GM19372 (cell line): Measurements from ENCODE around the gene MRGPRX3.

Source experiments
- ATAC-seq: cut with Tn5 transposase; IDR thresholded peaks from one replicate; pipeline ENCODE4 v1.9.1; 2021; ENCODE audit warnings: mild to moderate bottlenecking, low read depth, moderate library complexity; ENCODE audit not compliant: unreplicated experiment

Gene MRGPRX3

DNA sequence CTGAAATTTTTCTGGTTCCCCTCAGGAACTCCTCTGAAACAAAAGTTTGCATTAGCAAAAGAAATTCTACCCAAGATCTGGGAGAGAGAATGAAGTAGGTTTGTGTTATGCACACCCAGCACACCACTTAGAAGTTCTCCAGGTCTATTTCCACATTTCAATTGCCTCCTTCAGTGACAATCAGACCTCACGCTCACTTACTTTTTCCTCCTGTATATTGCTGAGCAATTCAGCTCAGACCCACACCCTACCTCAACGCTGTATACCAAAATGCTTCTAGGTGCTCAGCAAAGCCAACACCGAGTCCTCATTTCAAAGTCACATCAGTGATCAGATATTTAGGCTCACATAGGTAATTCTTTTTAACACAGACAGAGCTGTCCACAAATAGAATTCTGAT lies 19.2 kb downstream of the MRGPRX3 start:
- ATAC-seq, result no peak

DNA sequence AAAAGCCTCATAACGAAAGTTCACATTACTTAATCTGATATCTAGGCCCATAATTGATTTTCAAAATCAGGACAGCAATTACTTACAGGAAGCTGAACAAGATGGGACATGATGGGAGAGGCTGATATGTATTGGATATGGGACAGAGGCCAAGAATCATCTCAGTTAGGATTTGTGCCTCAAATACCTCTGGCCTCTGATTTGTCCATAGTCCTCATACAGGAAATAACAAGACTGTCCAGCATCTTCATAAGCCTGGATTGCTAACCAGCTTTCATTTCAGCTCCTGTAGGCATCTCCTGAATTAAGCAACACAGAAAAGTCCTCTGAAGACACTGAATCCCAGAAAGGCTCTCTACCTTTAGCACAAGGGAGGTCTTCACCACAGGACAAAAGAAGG lies 36.0 kb downstream of the MRGPRX3 start:
- no peak for ATAC-seq

DNA sequence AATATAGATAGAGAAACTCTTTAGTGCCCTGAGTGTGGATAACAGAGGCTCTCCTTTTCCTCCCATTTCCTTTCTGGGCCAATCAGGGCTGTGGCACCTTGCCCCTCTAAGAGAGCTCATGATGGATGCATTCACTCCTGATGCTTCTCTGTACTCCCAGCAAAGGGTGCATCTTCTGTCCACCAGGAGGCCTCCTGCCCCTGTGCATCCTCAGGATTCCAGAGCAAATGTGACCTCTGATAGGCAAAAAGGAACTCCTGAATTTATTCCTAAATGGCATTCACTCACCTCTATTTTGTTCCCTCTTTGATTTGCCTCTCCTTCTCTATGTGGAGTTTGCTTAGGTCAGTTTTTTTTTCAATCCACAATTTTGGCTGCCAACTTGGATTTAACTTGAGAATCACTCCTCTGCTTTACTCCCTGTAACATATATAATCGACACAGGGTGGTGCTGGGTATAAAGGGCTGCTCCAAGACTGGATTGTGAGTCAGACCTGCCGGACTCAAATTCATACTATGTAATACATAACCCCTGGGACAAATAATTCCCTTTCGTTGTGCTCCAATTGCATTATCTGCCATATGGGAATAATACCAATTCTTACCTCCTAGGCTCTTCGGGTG lies 39.1 kb downstream of the MRGPRX3 start:
- no peak for ATAC-seq

DNA sequence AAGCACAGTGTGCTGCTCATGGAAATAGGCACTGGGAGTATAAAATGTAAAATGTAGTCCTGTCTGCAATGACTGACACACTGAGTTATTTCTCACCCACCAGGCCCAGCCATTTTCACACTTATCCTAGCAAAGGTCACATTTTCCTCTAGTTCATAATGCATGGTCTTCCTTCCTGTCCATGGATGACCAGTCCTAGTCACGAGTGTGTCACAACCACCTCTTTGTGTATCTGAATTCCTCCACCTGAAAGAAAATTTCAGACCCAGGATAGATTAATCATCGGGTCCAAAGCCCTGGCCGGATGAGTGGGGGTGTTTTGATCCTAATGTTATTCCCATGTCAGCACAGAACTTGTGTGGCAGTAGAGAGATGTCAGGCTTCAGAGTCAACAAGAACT lies 40.3 kb downstream of the MRGPRX3 start, which contains the start of gene MRGPRX4:
TSS of gene MRGPRX4 (plus strand) at position 172 of the 400 bp plus-strand sequence. CDS start 420 bp downstream, outside the sequence.
- ATAC-seq, result no peak

DNA sequence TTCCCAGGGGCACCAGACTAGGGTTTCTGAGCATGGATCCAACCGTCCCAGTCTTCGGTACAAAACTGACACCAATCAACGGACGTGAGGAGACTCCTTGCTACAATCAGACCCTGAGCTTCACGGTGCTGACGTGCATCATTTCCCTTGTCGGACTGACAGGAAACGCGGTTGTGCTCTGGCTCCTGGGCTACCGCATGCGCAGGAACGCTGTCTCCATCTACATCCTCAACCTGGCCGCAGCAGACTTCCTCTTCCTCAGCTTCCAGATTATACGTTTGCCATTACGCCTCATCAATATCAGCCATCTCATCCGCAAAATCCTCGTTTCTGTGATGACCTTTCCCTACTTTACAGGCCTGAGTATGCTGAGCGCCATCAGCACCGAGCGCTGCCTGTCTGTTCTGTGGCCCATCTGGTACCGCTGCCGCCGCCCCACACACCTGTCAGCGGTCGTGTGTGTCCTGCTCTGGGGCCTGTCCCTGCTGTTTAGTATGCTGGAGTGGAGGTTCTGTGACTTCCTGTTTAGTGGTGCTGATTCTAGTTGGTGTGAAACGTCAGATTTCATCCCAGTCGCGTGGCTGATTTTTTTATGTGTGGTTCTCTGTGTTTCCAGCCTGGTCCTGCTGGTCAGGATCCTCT lies 41.0 kb downstream of the MRGPRX3 start:
- no peak for ATAC-seq
